HUES48 (cell line): Measurements from ENCODE around the gene KMT2E.
"Not testable (repeated sequence)": the region's sequence is repeated elsewhere in the genome, so short reads cannot be mapped to it uniquely, and the experiment has no call there.

ENCODE experiments used
- H3K27ac ChIP-seq: one replicate; pipeline ENCODE4 v1.7.0; 2013; ENCODE audit warnings: low read depth, low read length, inconsistent platforms
- H3K27me3 ChIP-seq: 2 replicates; pipeline ENCODE4 v1.6.1; 2013; ENCODE audit warnings: mild to moderate bottlenecking, low read length; ENCODE audit not compliant: control insufficient read depth, insufficient read depth
- H3K36me3 ChIP-seq: 2 replicates; pipeline ENCODE4 v1.6.1; 2013; ENCODE audit warnings: low read length; ENCODE audit not compliant: control insufficient read depth, insufficient read depth
- H3K4me1 ChIP-seq: 2 replicates; pipeline ENCODE4 v1.6.1; 2013; ENCODE audit warnings: mild to moderate bottlenecking, low read length; ENCODE audit not compliant: control insufficient read depth, insufficient read depth
- H3K4me3 ChIP-seq: 2 replicates; pipeline ENCODE4 v1.5.1; 2013; ENCODE audit warnings: mild to moderate bottlenecking, low read depth, low read length
- H3K9ac ChIP-seq: 2 replicates; pipeline ENCODE4 v1.6.1; 2013; ENCODE audit warnings: mild to moderate bottlenecking, low read depth, low read length, moderate library complexity
- H3K9me3 ChIP-seq: 2 replicates; pipeline ENCODE4 v1.6.1; 2013; ENCODE audit warnings: low read length; ENCODE audit not compliant: control insufficient read depth, insufficient read depth

Gene KMT2E

DNA sequence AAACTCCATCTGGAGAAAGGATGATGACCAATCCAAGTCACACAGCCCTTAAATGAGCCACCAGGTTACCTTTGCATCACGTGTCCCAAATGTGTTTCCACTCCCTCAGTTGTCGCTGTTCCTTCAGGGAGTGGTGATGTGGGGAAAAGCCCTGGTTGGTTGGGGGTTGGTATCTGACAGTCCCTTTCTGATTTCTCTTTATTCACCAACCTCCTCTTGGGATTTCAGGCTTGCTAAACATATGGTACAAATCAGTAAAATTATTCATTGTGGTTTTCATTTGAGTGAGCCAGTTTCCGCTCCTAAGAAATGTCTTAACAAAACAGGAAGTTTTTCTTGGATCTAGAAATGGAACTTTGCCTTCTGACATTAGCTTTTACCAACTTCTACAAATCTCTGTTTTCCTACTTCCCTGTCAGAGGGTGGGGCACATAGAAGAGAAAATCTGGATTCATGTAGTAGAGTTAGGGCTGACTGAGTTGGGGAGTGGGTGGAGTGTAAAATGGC is 40.0 kb upstream of the KMT2E start:
- H3K4me3 ChIP-seq = no peak overlapping the region
- no peak overlapping the region for H3K27ac ChIP-seq

DNA sequence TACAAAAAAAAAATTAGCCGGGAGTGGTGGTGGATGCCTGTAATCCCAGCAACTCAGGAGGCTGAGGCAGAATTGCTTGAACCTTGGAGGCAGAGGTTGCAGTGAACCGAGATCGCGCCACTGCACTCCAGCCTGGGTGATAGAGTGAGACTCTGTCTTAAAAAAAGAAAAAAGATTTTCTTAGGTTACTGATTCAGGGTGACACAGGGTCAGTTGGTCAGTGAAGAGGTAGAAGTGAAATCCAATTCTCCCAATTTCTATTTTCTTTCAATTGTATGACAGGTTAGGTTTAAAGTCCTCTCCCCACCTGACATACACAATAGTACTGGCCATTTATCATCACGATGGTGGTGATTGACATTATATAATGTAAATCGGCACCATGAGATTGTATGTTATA is 38.5 kb upstream of the KMT2E start:
- not testable (repeated sequence) for H3K27me3 ChIP-seq, H3K36me3 ChIP-seq, H3K9me3 ChIP-seq, H3K9ac ChIP-seq, H3K4me3 ChIP-seq, H3K27ac ChIP-seq
- H3K4me1 ChIP-seq = peaks cover 29% of the 10 kb centered on the region

More for the DNA sequence above, 40.0 kb upstream of the KMT2E start:
- no peaks in the 10 kb centered on the region for H3K9me3 ChIP-seq
- no peaks in the 10 kb centered on the region for H3K36me3 ChIP-seq
- no peaks in the 10 kb centered on the region for H3K27me3 ChIP-seq
- H3K9ac ChIP-seq = no peak overlapping the region
- peaks cover 13% of the 10 kb centered on the region for H3K4me1 ChIP-seq

DNA sequence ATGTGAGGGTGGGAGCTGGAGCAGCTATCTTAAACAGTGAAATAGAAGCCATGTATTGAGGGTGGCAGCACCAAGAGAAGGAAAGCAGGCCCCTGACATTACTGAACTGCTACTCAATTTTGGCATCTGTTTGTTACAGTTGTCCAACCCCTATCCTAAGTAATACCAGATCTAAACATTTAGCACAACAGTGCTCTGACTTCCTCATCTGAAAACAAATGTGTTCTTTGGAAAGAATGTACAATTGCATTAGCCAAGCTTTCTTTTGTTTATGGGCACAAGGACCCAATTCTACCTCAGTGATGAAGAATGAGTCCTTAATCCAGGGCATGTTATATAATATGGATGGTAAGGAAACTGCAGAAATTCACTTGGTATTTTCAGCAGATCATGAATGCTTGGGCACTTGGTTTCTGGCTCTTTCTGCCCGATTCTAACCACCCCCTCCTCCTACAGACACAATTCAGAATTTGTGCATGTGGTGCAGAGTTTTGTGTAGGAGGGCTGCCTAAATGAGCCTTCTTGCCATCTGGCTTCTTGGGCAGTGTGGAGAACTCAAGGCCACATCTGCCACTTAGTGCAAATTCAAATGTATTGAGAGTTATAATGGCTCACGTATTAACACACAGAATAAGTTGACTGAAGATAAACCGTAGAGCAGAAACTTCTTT is 36.9 kb upstream of the KMT2E start:
- Histone ChIP-seq H3K9me3 (no peaks in the 10 kb centered on the region), H3K36me3 (no peaks in the 10 kb centered on the region), H3K9ac (no peak overlapping the region), H3K27ac (no peak overlapping the region), H3K27me3 (no peaks in the 10 kb centered on the region), H3K4me1 (peaks cover 31% of the 10 kb centered on the region), H3K4me3 (no peak overlapping the region)

DNA sequence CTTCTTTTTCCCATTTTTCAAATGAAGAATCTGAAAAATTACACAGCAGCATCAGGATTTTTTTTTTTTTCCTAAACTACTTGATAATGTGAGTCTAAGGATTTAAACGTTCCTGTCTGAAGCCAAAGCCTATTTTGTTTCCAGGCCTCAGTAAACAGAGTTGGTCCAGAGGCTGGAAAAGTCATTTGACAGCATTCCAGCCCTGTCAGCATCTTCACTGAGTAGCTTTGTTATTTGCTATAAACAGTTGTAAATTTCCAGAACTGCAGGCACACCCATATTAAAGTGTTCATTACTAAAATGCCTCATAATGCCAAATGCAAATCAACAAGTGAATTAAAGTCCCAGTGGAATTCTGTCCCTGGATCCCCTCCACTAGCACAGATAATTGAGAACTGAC is 35.5 kb upstream of the KMT2E start:
- H3K27me3 ChIP-seq = no peaks in the 10 kb centered on the region
- H3K9me3 ChIP-seq = no peaks in the 10 kb centered on the region
- no peaks in the 10 kb centered on the region for H3K36me3 ChIP-seq
- peaks cover 37% of the 10 kb centered on the region for H3K4me1 ChIP-seq
- peak overlapping the region; percentile 95 for H3K27ac ChIP-seq
- no peak overlapping the region for H3K4me3 ChIP-seq
- H3K9ac ChIP-seq = no peak overlapping the region

DNA sequence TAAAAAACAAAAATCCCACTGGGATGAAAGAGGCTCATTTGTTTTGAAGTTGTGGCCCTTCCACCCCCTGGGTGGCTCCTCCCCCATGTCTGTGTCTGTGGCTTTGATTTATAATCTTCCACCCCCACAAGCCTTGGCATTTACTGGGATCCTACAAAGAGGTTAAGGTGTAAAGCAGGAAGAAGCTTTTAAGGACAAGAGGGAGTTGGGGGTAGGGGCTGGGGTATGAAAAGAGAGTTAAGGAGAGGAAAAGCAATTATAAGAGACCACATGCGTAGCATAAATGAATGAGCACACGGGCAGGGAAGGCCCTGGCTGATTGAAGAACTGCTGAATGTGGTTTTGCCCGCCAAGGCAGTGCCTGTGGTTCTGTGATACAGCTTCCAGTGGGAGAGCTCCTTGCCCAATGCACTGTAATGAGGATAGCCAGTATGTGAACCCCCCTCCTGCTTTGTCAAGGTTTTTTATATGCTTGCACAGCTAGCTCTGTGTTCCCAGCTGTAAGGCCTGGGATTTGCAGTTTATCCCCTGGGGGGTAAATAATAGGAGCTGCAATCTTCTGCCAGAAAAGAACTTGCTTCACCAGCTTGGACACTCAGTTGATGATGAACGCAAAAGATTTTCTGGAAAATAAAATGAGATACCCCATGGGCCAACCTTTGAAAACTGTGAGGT is 34.7 kb upstream of the KMT2E start:
- Histone ChIP-seq H3K9ac (peak overlapping the region; percentile 4; the same call in 1 of the 2 replicates), H3K9me3 (no peaks in the 10 kb centered on the region), H3K36me3 (no peaks in the 10 kb centered on the region), H3K4me1 (peaks cover 37% of the 10 kb centered on the region), H3K4me3 (peak overlapping the region; percentile 0; the same call in 1 of the 2 replicates), H3K27me3 (no peaks in the 10 kb centered on the region), H3K27ac (peak overlapping the region; percentile 95)

DNA sequence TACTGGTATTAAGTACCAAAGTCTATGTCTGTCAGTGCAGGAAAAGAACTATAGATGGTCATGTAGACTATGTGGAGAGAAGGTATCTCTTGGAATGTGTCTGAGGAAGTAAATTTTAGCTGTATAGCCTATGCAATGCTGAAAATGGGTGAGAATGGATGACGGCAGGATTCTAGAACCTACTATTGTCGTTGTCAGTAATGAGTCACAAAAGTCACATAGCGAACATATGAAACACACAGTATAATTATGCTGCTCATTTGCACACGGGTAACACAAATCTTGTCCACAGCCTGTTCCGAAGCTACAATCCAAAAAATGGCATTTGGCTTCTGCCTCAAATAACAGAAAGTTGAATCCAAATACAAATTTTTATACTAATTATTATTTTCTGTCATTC is 33.6 kb upstream of the KMT2E start:
- no peaks in the 10 kb centered on the region for H3K9me3 ChIP-seq
- H3K9ac ChIP-seq = no peak overlapping the region
- no peaks in the 10 kb centered on the region for H3K36me3 ChIP-seq
- no peaks in the 10 kb centered on the region for H3K27me3 ChIP-seq
- H3K27ac ChIP-seq = peak overlapping the region; percentile 95
- H3K4me1 ChIP-seq = peaks cover 37% of the 10 kb centered on the region
- no peak overlapping the region for H3K4me3 ChIP-seq

DNA sequence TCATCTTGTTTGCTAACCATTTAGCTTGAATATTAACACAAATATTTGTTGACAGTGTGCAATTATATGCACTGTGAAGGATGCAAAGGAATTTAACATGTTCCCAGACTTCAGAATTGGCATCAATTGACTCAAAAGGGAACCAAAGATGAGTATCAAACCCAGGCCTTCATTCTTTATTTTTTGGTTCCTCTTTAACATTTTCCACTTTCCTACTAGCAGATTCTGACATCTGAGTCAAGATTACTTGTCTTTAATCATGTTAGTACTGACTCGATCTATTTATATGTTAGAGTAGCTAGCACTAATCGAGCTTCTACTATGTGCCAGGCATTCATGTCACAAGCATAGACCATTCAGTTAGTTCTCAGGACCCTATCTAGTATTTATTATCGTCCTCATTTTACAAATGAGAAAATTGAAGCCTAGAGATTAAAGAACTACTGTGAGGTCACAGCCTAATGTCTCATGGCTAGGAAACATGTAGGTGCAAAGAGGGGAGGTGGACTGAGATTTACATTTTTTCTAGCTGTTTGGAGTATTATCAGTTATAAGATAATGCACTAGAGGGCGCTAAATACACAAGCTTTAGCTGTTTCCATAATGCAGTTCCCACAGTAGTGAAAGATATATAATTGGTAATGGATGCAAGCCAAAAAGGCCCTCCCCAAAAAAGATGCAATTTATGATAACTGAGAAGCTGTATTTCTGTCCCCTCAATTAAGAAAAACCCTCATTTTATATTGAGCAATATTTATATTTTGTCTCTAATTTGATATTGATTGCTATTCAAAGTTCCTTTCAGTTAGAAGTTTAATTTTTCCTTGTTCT is 32.9 kb upstream of the KMT2E start:
- Histone ChIP-seq H3K27me3 (no peaks in the 10 kb centered on the region), H3K9ac (no peak overlapping the region), H3K4me3 (no peak overlapping the region), H3K9me3 (no peaks in the 10 kb centered on the region), H3K36me3 (peaks cover 2% of the 10 kb centered on the region; the same call in 1 of the 2 replicates), H3K4me1 (peaks cover 37% of the 10 kb centered on the region), H3K27ac (peak overlapping the region; percentile 95)

DNA sequence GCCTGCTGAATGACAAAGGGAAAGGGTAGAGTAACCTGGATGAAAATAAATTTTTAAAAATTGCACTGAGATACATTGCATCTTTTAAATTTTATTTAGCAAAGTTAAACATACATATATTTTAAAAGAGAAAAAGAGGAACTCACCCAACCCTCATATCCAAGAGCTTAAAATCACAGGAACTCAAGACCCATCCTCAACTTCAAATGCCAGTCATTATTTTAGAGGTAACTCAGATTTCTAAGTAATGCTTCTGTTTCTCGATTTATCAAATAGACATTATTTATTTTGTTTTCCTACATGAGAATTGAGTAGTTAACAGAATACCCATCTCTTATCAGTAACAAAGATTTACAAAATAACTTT is 32.4 kb upstream of the KMT2E start:
- Histone ChIP-seq H3K27me3 (no peaks in the 10 kb centered on the region), H3K4me3 (no peak overlapping the region), H3K36me3 (peaks cover 5% of the 10 kb centered on the region; the same call in 1 of the 2 replicates), H3K9ac (no peak overlapping the region), H3K27ac (peak overlapping the region; percentile 95), H3K9me3 (no peaks in the 10 kb centered on the region), H3K4me1 (peaks cover 37% of the 10 kb centered on the region)

DNA sequence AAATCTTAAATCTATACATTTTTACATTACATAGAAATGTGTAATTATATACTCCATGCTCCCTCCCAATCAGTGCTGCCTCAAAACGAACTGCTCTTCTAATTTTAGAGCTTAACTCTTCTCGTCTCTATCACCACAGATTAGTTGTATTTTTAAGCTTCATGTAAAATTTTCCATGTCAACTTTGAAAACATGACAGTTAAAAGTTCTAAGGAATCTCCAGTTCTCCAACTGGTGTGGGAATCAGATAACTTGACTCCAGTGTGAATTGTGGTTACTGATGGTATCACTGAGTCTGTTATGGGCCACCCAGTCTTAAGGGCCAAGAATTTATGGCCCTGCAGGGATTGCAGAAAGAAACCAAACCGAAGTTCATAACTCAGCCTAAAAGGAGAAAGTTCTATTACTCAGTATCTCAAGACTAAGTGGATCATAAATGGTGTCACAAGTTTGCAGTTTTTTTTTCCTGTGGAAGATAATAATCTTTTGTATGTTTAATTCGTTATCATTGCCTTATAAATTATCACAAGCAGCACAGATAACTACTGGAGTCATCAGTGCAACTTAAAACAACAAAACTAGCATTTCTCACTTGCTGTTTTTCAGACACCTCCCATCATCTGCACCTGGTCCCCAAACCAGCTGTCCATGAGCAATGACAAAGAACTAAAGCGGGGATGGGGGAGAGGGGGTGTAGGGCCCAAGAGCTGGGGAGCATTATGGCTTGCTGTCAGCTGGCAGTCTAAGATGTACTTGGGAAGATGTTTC is 31.5 kb upstream of the KMT2E start:
- H3K9ac ChIP-seq = 0 out of 2 replicates have a peak overlapping the region, but pooled peaks have one; percentile 98
- H3K4me3 ChIP-seq = peak overlapping the region; percentile 86; the same call in 1 of the 2 replicates
- H3K4me1 ChIP-seq = peaks cover 38% of the 10 kb centered on the region
- H3K27ac ChIP-seq = peak overlapping the region; percentile 95
- H3K27me3 ChIP-seq = no peaks in the 10 kb centered on the region
- peaks cover 5% of the 10 kb centered on the region; the same call in 1 of the 2 replicates for H3K36me3 ChIP-seq
- no peaks in the 10 kb centered on the region for H3K9me3 ChIP-seq

DNA sequence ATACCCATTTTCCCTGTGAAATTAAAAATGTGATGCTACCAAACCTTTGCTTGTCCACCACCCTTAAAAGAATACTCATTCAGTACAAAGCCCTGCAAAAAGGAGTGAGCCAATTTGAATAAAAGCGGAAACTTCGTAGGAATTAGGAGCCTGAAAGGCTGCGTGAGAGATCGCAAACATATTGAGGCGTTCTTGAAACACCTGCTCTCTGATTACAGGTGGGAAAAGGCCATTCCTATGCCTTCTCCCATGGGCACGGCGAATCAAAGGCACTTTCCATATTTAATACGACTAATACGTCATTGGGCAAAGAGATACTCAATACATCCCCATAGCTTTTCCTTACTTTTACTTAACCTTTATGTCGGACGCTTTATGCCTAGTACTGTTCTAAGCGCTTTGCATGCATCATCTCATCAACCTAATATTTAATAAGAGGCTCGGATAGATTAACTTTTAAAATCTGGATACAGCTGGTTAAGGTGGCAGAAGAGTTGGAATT is 30.9 kb upstream of the KMT2E start:
- peaks cover 5% of the 10 kb centered on the region; the same call in 1 of the 2 replicates for H3K36me3 ChIP-seq
- peak overlapping the region; percentile 95 for H3K27ac ChIP-seq
- H3K9me3 ChIP-seq = no peaks in the 10 kb centered on the region
- H3K27me3 ChIP-seq = no peaks in the 10 kb centered on the region
- peaks cover 40% of the 10 kb centered on the region for H3K4me1 ChIP-seq
- H3K4me3 ChIP-seq = peak overlapping the region; percentile 86
- H3K9ac ChIP-seq = peak overlapping the region; percentile 98
